HAP-1 (cell line): ENCODE data around the gene COL9A1.
"Not testable (repeated sequence)": the region's sequence is repeated elsewhere in the genome, so short reads cannot be mapped to it uniquely, and the experiment has no call there.

Source experiments
- DNase-seq, 2 experiments: peaks; one replicate each; pipeline ENCODE4 v3.0.0-alpha.2; 2016 to 2020; ENCODE audit warnings: low spot score in 2 of 2
- H3K27me3 ChIP-seq: fragments of 250-450 bp; sonication (Bioruptor Pico); 2 replicates; pipeline ENCODE4 v1.5.1; 2020; ENCODE audit warnings: low read depth, mild to moderate bottlenecking, moderate library complexity
- H3K36me3 ChIP-seq: fragments of 250-450 bp; sonication (Bioruptor Pico); replicated peaks from 2 replicates; pipeline ENCODE4 v1.5.1; 2020; ENCODE audit warnings: mild to moderate bottlenecking
- H3K4me1 ChIP-seq: fragments of 250-450 bp; sonication (Bioruptor Pico); 2 replicates; pipeline ENCODE4 v1.5.1; 2020; ENCODE audit warnings: mild to moderate bottlenecking
- H3K4me3 ChIP-seq: fragments of 250-450 bp; sonication (Bioruptor Pico); 2 replicates; pipeline ENCODE4 v1.5.1; 2020; ENCODE audit warnings: mild to moderate bottlenecking, moderate library complexity
- H3K9me3 ChIP-seq: fragments of 250-450 bp; sonication (Bioruptor Pico); 2 replicates; pipeline ENCODE4 v1.5.1; 2020; ENCODE audit warnings: mild to moderate bottlenecking, moderate library complexity
- in situ Hi-C: fragments of 300-500 bp; cut with MboI; formaldehyde crosslinking; loops from 3 replicates; pipeline ENCODE4 v1.14.3; 2020; ENCODE audit warnings: low sequenced_read_pairs, inconsistent platforms, mixed read lengths

Gene COL9A1

GRCh38 chr6:70310063-70310694 lies 7.3 kb upstream of the COL9A1 start:
- in situ Hi-C loops: no loop called here
- Histone ChIP-seq H3K4me1 (peaks cover 3% of the 10 kb centered on the region), H3K27me3 (peaks cover 20% of the 10 kb centered on the region), H3K4me3 (no peak overlapping the region), H3K36me3 (no peaks in the 10 kb centered on the region), H3K9me3 (no peaks in the 10 kb centered on the region)
- DNase-seq: peak in 1 of 2 experiments; percentile 36

- H3K4me1 ChIP-seq: peaks cover 3% of the 10 kb centered on the region
- DNase-seq: no peak
- no peaks in the 10 kb centered on the region for H3K9me3 ChIP-seq
- no peak overlapping the region for H3K4me3 ChIP-seq
- in situ Hi-C loops: no loop called here
- H3K27me3 ChIP-seq: peaks cover 20% of the 10 kb centered on the region
- no peaks in the 10 kb centered on the region for H3K36me3 ChIP-seq
Measured at GRCh38 chr6:70309243-70309642, 6.4 kb upstream of the COL9A1 start.

GRCh38 chr6:70308142-70308541 lies 5.3 kb upstream of the COL9A1 start:
- H3K36me3 ChIP-seq, in situ Hi-C loops, H3K9me3 ChIP-seq, H3K4me1 ChIP-seq, H3K4me3 ChIP-seq, DNase-seq: not testable (repeated sequence)
- peaks cover 27% of the 10 kb centered on the region for H3K27me3 ChIP-seq

- H3K36me3 ChIP-seq: no peaks in the 10 kb centered on the region
- H3K9me3 ChIP-seq: no peaks in the 10 kb centered on the region
- H3K27me3 ChIP-seq: peaks cover 29% of the 10 kb centered on the region
- no peaks in the 10 kb centered on the region; the same call in 1 of the 2 replicates for H3K4me1 ChIP-seq
- in situ Hi-C loops: no loop called here
- H3K4me3 ChIP-seq: no peak overlapping the region
- DNase-seq: no peak
Measured at GRCh38 chr6:70307008-70307407, 4.1 kb upstream of the COL9A1 start.

GRCh38 chr6:70304616-70305015 lies 1.7 kb upstream of the COL9A1 start:
- Histone ChIP-seq H3K36me3 (no peaks in the 10 kb centered on the region), H3K4me1 (no peaks in the 10 kb centered on the region), H3K4me3 (no peak overlapping the region), H3K27me3 (peaks cover 24% of the 10 kb centered on the region), H3K9me3 (no peaks in the 10 kb centered on the region)
- in situ Hi-C loops: no loop called here
- no peak for DNase-seq

- H3K27me3 ChIP-seq: peaks cover 29% of the 10 kb centered on the region
- H3K4me1 ChIP-seq: no peaks in the 10 kb centered on the region
- in situ Hi-C loops: no loop called here
- H3K4me3 ChIP-seq: no peak overlapping the region
- peak in 1 of 2 experiments; percentile 34 for DNase-seq
- no peaks in the 10 kb centered on the region for H3K9me3 ChIP-seq
- no peaks in the 10 kb centered on the region for H3K36me3 ChIP-seq
Measured at GRCh38 chr6:70299456-70299855, 3.4 kb downstream of the COL9A1 start.

GRCh38 chr6:70298068-70298467 lies 4.8 kb downstream of the COL9A1 start:
- peaks cover 25% of the 10 kb centered on the region for H3K27me3 ChIP-seq
- no peaks in the 10 kb centered on the region for H3K4me1 ChIP-seq
- no peak for DNase-seq
- H3K9me3 ChIP-seq: no peaks in the 10 kb centered on the region
- in situ Hi-C loops: no loop called here
- no peak overlapping the region for H3K4me3 ChIP-seq
- H3K36me3 ChIP-seq: no peaks in the 10 kb centered on the region

GRCh38 chr6:70292193-70292592 lies 10.7 kb downstream of the COL9A1 start:
- DNase-seq: no peak
- in situ Hi-C loops: no loop called here
- Histone ChIP-seq H3K27me3 (peaks cover 23% of the 10 kb centered on the region), H3K4me3 (no peak overlapping the region), H3K9me3 (no peaks in the 10 kb centered on the region), H3K4me1 (no peaks in the 10 kb centered on the region), H3K36me3 (no peaks in the 10 kb centered on the region)

GRCh38 chr6:70289299-70289698 lies 13.6 kb downstream of the COL9A1 start:
- in situ Hi-C loops: no loop called here
- Histone ChIP-seq H3K36me3 (no peaks in the 10 kb centered on the region), H3K4me1 (no peaks in the 10 kb centered on the region), H3K4me3 (no peak overlapping the region), H3K27me3 (peaks cover 31% of the 10 kb centered on the region), H3K9me3 (no peaks in the 10 kb centered on the region)
- no peak for DNase-seq

DNA sequence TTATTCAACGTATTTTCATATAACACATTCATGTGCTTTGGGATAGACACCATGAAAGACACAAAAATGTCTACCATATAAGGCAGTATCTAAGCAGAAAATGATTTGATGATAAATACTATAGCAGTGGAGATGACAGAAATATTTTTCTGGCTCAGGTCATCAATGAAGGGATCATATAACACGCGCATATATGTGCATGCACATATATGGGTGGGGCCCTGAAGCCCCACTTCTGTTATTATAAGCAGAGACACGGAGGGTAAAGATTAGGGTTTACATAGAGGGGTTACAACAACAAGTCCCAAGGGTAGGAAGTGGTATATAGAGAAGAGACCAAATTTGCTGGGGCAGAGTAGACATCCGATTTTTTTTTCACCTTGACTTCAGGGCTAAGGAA lies 16.0 kb downstream of the COL9A1 start:
- H3K4me1 ChIP-seq: no peaks in the 10 kb centered on the region
- no peaks in the 10 kb centered on the region for H3K9me3 ChIP-seq
- H3K27me3 ChIP-seq: peaks cover 39% of the 10 kb centered on the region
- H3K4me3 ChIP-seq: no peak overlapping the region
- in situ Hi-C loops: no loop called here
- no peaks in the 10 kb centered on the region for H3K36me3 ChIP-seq
- no peak for DNase-seq

DNA sequence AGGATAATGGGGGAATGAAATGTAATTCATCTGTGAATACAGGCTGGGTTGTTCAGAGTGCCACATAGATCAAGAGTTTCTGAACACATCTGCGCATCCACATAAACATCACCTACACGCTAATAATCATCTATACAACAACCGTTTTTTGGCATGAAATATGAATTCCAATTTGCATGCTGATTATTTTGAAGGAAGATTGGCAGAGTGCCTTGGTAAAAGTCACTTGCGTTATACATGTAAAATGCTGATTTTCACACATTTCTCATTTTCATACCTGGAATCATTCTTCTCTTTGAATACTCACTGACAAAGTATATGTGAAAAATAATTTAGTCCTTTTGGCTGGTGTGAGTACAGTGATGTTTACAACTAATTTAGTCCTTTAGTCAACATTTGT lies 17.7 kb downstream of the COL9A1 start:
- no peaks in the 10 kb centered on the region for H3K9me3 ChIP-seq
- H3K27me3 ChIP-seq: peaks cover 39% of the 10 kb centered on the region
- H3K36me3 ChIP-seq: no peaks in the 10 kb centered on the region
- no peak overlapping the region for H3K4me3 ChIP-seq
- in situ Hi-C loops: no loop called here
- DNase-seq: no peak
- H3K4me1 ChIP-seq: no peaks in the 10 kb centered on the region

- peaks cover 35% of the 10 kb centered on the region for H3K27me3 ChIP-seq
- DNase-seq: peak in 1 of 2 experiments; percentile 43
- H3K36me3 ChIP-seq: no peaks in the 10 kb centered on the region
- in situ Hi-C loops: no loop called here
- no peaks in the 10 kb centered on the region for H3K4me1 ChIP-seq
- peak overlapping the region; percentile 13 for H3K4me3 ChIP-seq
- no peaks in the 10 kb centered on the region for H3K9me3 ChIP-seq
Measured at GRCh38 chr6:70282919-70283461, 19.9 kb downstream of the COL9A1 start.

- Histone ChIP-seq H3K4me3 (peak overlapping the region; percentile 13), H3K27me3 (peaks cover 32% of the 10 kb centered on the region), H3K9me3 (no peaks in the 10 kb centered on the region), H3K36me3 (no peaks in the 10 kb centered on the region), H3K4me1 (no peaks in the 10 kb centered on the region)
- DNase-seq: peak in 1 of 2 experiments; percentile 21
- in situ Hi-C loops: no loop called here
Measured at GRCh38 chr6:70282312-70282918, 20.5 kb downstream of the COL9A1 start.

- Histone ChIP-seq H3K9me3 (no peaks in the 10 kb centered on the region), H3K36me3 (no peaks in the 10 kb centered on the region), H3K4me1 (no peaks in the 10 kb centered on the region), H3K4me3 (no peak overlapping the region), H3K27me3 (peaks cover 30% of the 10 kb centered on the region)
- no peak for DNase-seq
- in situ Hi-C loops: no loop called here
Measured at GRCh38 chr6:70281923-70282311, 21.0 kb downstream of the COL9A1 start.
